H9 (cell line): ENCODE results near the gene XXYLT1. TPM values are rescaled to one million over a fixed set of nuclear protein-coding genes. Genes with fewer than 3 reads are reported as not detected.

Experiments
- DNase-seq: peaks from one replicate; pipeline ENCODE4 v3.0.0-alpha.2; 2017
- H2AFZ ChIP-seq: one replicate; pipeline ENCODE4 v1.6.1; 2013; ENCODE audit warnings: mild to moderate bottlenecking, low read length, control low read depth, moderate library complexity
- H2AK5ac ChIP-seq: 2 replicates; pipeline ENCODE4 v1.6.1; 2013; ENCODE audit warnings: low read length, control low read depth, mixed read lengths; ENCODE audit not compliant: insufficient read length
- H2BK120ac ChIP-seq: one replicate; pipeline ENCODE4 v1.6.1; 2013; ENCODE audit warnings: low read depth, mild to moderate bottlenecking, low read length, control low read depth, inconsistent platforms; ENCODE audit not compliant: poor library complexity, severe bottlenecking
- H2BK12ac ChIP-seq: 2 replicates; pipeline ENCODE4 v1.6.1; 2013; ENCODE audit warnings: low read length, control low read depth, mixed read lengths, low read depth; ENCODE audit not compliant: insufficient read length
- H2BK15ac ChIP-seq: 2 replicates; pipeline ENCODE4 v1.6.1; 2013; ENCODE audit warnings: low read depth, low read length, control low read depth
- H2BK20ac ChIP-seq: one replicate; pipeline ENCODE4 v1.6.1; 2013; ENCODE audit warnings: low read depth, mild to moderate bottlenecking, low read length, control low read depth, inconsistent platforms; ENCODE audit not compliant: poor library complexity, severe bottlenecking
- H2BK5ac ChIP-seq: 2 replicates; pipeline ENCODE4 v1.6.1; 2013; ENCODE audit warnings: low read length, control low read depth, mixed read lengths; ENCODE audit not compliant: insufficient read length
- H3K14ac ChIP-seq: 2 replicates; pipeline ENCODE4 v1.6.1; 2013; ENCODE audit warnings: low read length, control low read depth; ENCODE audit not compliant: insufficient read depth
- H3K18ac ChIP-seq: 2 replicates; pipeline ENCODE4 v1.6.1; 2013; ENCODE audit warnings: low read depth, mild to moderate bottlenecking, mixed read lengths, low read length, control low read depth; ENCODE audit not compliant: insufficient read length
- H3K23ac ChIP-seq: 2 replicates; pipeline ENCODE4 v1.6.1; 2013; ENCODE audit warnings: low read length, control low read depth, mixed read lengths, low read depth; ENCODE audit not compliant: insufficient read length
- H3K23me2 ChIP-seq: 2 replicates; pipeline ENCODE4 v1.6.1; 2013; ENCODE audit warnings: low read depth, mild to moderate bottlenecking, mixed read lengths, low read length, control low read depth; ENCODE audit not compliant: insufficient read length, poor library complexity, severe bottlenecking
- H3K27ac ChIP-seq: 2 replicates; pipeline ENCODE4 v1.5.1; 2013; ENCODE audit warnings: low read length, control low read depth, mixed read lengths, low read depth; ENCODE audit not compliant: insufficient read length
- H3K27me3 ChIP-seq: 2 replicates; pipeline ENCODE4 v1.6.1; 2013; ENCODE audit warnings: low read length, control low read depth, inconsistent platforms; ENCODE audit not compliant: insufficient read depth
- H3K4ac ChIP-seq: 2 replicates; pipeline ENCODE4 v1.6.1; 2013; ENCODE audit warnings: low read depth, mild to moderate bottlenecking, control low read depth, inconsistent platforms, low read length, moderate library complexity
- H3K4me1 ChIP-seq: 2 replicates; pipeline ENCODE4 v1.6.1; 2013; ENCODE audit warnings: low read length, control low read depth, inconsistent platforms; ENCODE audit not compliant: insufficient read depth
- H3K4me2 ChIP-seq: 2 replicates; pipeline ENCODE4 v1.6.1; 2013; ENCODE audit warnings: low read length, control low read depth, mixed read lengths; ENCODE audit not compliant: insufficient read length, insufficient read depth
- H3K56ac ChIP-seq: 2 replicates; pipeline ENCODE4 v1.6.1; 2013; ENCODE audit warnings: low read depth, mild to moderate bottlenecking, mixed read lengths, low read length, control low read depth; ENCODE audit not compliant: insufficient read length
- H3K79me1 ChIP-seq: 2 replicates; pipeline ENCODE4 v1.6.1; 2013; ENCODE audit warnings: low read depth, mild to moderate bottlenecking, moderate library complexity, low read length, control low read depth, inconsistent platforms; ENCODE audit not compliant: insufficient read depth, poor library complexity, severe bottlenecking
- H3K79me2 ChIP-seq: 2 replicates; pipeline ENCODE4 v1.6.1; 2013; ENCODE audit warnings: low read length, control low read depth, inconsistent platforms; ENCODE audit not compliant: insufficient read depth
- H3K9ac ChIP-seq: 2 replicates; pipeline ENCODE4 v1.6.1; 2013; ENCODE audit warnings: low read length, control low read depth, mixed read lengths; ENCODE audit not compliant: insufficient read length; ENCODE audit errors: extremely low read depth
- H3K9me3 ChIP-seq: one replicate; pipeline ENCODE4 v1.6.1; 2013; ENCODE audit warnings: low read depth, low read length, inconsistent platforms; ENCODE audit not compliant: control insufficient read depth
- H3T11ph ChIP-seq: one replicate; pipeline ENCODE4 v1.6.1; 2013; ENCODE audit warnings: mild to moderate bottlenecking, low read length, control low read depth, inconsistent platforms
- H4K20me1 ChIP-seq: one replicate; pipeline ENCODE4 v1.6.1; 2013; ENCODE audit not compliant: control insufficient read depth, insufficient read length, insufficient read depth
- H4K5ac ChIP-seq: 2 replicates; pipeline ENCODE4 v1.6.1; 2013; ENCODE audit warnings: low read depth, mild to moderate bottlenecking, mixed read lengths, low read length, control low read depth; ENCODE audit not compliant: insufficient read length
- H4K8ac ChIP-seq: replicated peaks from 2 replicates; pipeline ENCODE4 v1.6.1; 2013; ENCODE audit warnings: low read length, control low read depth, mixed read lengths, low read depth; ENCODE audit not compliant: insufficient read length
- H4K91ac ChIP-seq: 2 replicates; pipeline ENCODE4 v1.6.1; 2013; ENCODE audit warnings: low read depth, mild to moderate bottlenecking, moderate library complexity, mixed read lengths, low read length, control low read depth; ENCODE audit not compliant: insufficient read length
- H3K27ac Mint-ChIP-seq, 3 experiments: 2 replicates in 2 of 3; 3 replicates in 1 of 3; pipeline ENCODE4 v1.8.0; 2020 to 2021; ENCODE audit warnings: mixed read lengths in 3 of 3, mild to moderate bottlenecking in 1 of 3, moderate library complexity in 1 of 3
- H3K27me3 Mint-ChIP-seq: 2 replicates; pipeline ENCODE4 v1.8.0; 2021; ENCODE audit warnings: low read depth, mild to moderate bottlenecking, moderate library complexity, mixed read lengths
- H3K36me3 Mint-ChIP-seq, 3 experiments: 2 replicates in 2 of 3; 3 replicates in 1 of 3; pipeline ENCODE4 v1.8.0; 2020 to 2021; ENCODE audit warnings: low read depth in 3 of 3, mixed read lengths in 3 of 3; ENCODE audit not compliant: insufficient read depth in 1 of 3
- H3K4me1 Mint-ChIP-seq, 2 experiments: 2 replicates each; pipeline ENCODE4 v1.8.0; 2020; ENCODE audit warnings: mixed read lengths in 2 of 2
- H3K4me3 Mint-ChIP-seq, 2 experiments: 2 replicates in 1 of 2; 3 replicates in 1 of 2; pipeline ENCODE4 v1.8.0; 2020 to 2021; ENCODE audit warnings: mild to moderate bottlenecking in 2 of 2, mixed read lengths in 2 of 2, moderate library complexity in 1 of 2
- H3K9me3 Mint-ChIP-seq, 2 experiments: 2 replicates in 1 of 2; 3 replicates in 1 of 2; pipeline ENCODE4 v1.8.0; 2020; ENCODE audit warnings: mild to moderate bottlenecking in 2 of 2, mixed read lengths in 2 of 2, moderate library complexity in 1 of 2
- WGBS: extraction: QIAGEN DNeasy Blood & Tissue Kit; methylation state at CpG from one replicate; pipeline ENCODE4 v1.1.7; 2013; ENCODE audit warnings: missing lambda C conversion rate, low lambda C conversion rate, mixed read lengths; ENCODE audit not compliant: insufficient read length; ENCODE audit errors: extremely low coverage; 5-methylcytosine and 5-hydroxymethylcytosine counted together
- total RNA-seq: library from RNA; stranded (reverse); gene quantifications from 2 replicates; pipeline ENCODE4 v1.2.1, GENCODE V29; 2021
- TF ChIP-seq, protein P1 (sequence below): fragments of 200-600 bp; sonication (generic); conservative IDR thresholded peaks from 3 replicates; pipeline ENCODE4 v1.8.0; 2021; ENCODE audit warnings: antibody characterized with exemption, mild to moderate bottlenecking

The XXYLT1 gene
- total RNA-seq, 1 experiment from 2014 or later = 22.7 TPM

DNA sequence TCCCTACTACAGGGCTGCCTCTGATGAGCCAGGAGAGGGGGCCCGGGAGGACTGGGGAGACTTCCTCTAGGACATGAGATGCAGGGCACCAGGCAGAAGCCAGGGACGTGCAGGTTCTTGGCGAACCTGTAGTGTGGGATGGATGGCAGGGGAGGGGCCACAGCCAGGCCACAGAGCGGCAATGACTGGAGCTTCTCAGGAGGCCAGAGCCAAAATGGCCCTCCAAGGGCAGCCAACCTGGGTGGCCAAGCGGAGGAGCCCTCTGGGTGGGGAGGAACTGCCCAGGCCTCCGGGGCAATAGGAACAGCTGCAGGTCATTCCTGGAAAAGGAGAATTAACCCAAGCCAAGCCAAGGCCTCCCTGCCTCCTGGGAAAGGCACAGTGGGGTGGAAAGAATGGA is 224.5 kb downstream of the XXYLT1 start:
- Histone ChIP-seq H3K23ac (no peak overlapping the region), H3K27ac (no peak overlapping the region), H3K9ac (no peak overlapping the region), H3K14ac (no peak overlapping the region), H3K4me1 (no peaks in the 10 kb centered on the region; the same call in 1 of the 2 replicates), H3K4me2 (no peak overlapping the region), H3K18ac (no peak overlapping the region), H3K4ac (no peak overlapping the region), H2AFZ (no peak overlapping the region), H3T11ph (no peak overlapping the region), H3K79me2 (no peaks in the 10 kb centered on the region), H3K56ac (no peak overlapping the region), H3K23me2 (no peaks in the 10 kb centered on the region), H4K5ac (no peak overlapping the region), H2AK5ac (no peak overlapping the region), H4K20me1 (no peaks in the 10 kb centered on the region), H2BK5ac (no peak overlapping the region), H2BK20ac (no peak overlapping the region), H2BK15ac (no peak overlapping the region), H3K79me1 (no peaks in the 10 kb centered on the region), H2BK120ac (no peak overlapping the region), H2BK12ac (no peak overlapping the region), H4K91ac (no peak overlapping the region), H3K27me3 (no peaks in the 10 kb centered on the region), H4K8ac (no peak overlapping the region), H3K9me3 (no peaks in the 10 kb centered on the region)
- peaks cover 4% of the 10 kb centered on the region; the same call in 1 of the 2 replicates for H3K27me3 Mint-ChIP-seq
- no CpG with 5 or more reads among the region's 6 CpGs for WGBS
- TF ChIP-seq, protein P1, sequence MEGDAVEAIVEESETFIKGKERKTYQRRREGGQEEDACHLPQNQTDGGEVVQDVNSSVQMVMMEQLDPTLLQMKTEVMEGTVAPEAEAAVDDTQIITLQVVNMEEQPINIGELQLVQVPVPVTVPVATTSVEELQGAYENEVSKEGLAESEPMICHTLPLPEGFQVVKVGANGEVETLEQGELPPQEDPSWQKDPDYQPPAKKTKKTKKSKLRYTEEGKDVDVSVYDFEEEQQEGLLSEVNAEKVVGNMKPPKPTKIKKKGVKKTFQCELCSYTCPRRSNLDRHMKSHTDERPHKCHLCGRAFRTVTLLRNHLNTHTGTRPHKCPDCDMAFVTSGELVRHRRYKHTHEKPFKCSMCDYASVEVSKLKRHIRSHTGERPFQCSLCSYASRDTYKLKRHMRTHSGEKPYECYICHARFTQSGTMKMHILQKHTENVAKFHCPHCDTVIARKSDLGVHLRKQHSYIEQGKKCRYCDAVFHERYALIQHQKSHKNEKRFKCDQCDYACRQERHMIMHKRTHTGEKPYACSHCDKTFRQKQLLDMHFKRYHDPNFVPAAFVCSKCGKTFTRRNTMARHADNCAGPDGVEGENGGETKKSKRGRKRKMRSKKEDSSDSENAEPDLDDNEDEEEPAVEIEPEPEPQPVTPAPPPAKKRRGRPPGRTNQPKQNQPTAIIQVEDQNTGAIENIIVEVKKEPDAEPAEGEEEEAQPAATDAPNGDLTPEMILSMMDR = no peak
- peaks cover 21 to 37% of the 10 kb centered on the region in 2 experiments for H3K4me1 Mint-ChIP-seq
- no peak overlapping the region for H3K4me3 Mint-ChIP-seq
- no peak overlapping the region for H3K27ac Mint-ChIP-seq
- DNase-seq = no peak
- H3K9me3 Mint-ChIP-seq = no peaks in the 10 kb centered on the region
- H3K36me3 Mint-ChIP-seq = no peaks in the 10 kb centered on the region
